HG03196 (cell line): ENCODE measurements around the gene SEC61A1.

Experiments
- ATAC-seq: cut with Tn5 transposase; IDR thresholded peaks from one replicate; pipeline ENCODE4 v1.9.1; 2021; ENCODE audit not compliant: unreplicated experiment

The SEC61A1 gene

DNA sequence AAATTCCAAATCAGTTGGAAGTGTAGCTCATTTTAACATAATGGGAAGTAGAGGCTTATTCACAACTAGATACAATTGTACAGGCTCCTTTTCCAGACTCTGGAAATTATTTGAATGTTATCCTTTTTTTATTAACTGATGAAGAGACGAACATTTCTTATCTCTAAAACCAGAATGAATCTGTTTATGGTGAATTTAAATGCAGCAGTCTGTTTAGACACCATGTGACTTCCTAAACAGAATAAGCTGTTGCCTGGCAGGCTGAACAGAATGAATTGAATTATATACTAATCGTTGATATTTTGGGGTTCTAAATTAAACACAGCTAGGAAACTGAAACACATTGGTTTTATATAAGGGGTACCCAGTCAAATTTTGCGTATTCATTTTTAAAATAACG, 4.0 kb downstream of the SEC61A1 start:
- ATAC-seq, result no peak

DNA sequence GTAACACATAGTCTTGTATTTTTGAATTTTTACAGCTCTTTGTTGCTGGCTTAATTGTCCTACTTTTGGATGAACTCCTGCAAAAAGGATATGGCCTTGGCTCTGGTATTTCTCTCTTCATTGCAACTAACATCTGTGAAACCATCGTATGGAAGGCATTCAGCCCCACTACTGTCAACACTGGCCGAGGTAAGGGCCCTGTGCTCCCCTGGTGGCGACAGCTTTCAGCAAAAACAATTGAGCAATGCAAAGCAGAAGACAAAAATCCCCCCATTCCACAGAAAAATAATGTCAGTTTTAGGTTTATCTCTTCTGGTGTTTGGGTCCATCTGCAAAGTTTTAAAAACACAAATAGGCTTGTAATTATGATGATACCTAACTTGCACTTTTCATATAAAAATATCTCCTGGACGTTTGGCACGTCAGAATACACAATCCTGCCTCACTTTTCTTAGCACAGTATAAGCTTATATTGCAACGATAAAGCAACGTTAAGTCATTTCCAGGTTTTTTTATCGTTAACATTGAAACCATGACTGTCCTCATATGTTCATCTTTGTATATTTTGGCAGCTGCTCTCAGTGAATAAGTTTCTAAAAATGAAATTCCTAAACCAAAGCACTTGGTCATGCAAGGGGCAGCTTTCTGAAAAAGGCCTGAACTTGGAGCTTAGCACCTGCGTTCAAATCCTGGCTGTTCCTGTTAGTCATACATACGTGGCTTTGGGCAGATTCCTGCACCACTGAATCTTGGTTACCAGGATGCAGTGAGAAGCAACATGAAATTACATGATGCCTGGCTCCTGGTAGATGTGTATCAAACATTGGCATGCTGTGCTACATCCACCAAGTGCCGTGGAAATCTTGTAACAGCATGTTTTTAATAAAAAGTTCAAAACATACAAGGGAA, 8.5 kb downstream of the SEC61A1 start:
- ATAC-seq, result no peak

DNA sequence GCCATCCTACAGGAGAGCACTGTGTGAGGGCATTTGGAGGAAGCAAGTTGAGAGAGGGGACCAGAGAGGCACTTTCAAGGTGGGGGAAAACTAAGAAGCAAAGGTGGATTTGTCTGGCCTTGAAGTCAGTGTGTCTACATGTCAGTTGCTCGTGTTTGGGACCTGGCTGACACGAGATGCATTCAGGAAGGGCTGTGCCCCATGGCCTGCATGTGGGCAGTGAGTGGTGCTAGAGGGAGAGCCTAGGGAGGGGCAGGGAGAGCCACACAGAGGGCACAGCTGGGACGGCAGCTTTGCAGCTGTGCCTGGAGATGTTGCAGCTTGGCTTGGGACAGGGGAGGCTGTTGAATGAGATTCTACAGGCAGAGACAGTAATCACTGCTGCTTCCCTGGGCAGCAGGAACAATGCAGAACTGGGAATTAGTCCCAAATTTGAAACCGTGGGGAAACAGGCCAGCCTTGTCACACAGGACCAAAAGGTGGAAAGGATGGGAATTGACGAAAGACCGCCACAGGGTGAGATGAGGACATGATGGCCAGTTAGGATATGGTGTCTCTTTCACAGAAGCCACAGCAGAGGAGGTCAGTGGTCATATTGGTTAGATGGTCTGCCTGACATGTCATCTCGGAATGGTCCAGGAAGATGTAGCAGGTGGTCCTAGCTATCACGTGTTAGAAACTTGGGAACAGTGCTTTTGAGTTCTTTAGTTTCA, 10.0 kb downstream of the SEC61A1 start:
- no peak for ATAC-seq

DNA sequence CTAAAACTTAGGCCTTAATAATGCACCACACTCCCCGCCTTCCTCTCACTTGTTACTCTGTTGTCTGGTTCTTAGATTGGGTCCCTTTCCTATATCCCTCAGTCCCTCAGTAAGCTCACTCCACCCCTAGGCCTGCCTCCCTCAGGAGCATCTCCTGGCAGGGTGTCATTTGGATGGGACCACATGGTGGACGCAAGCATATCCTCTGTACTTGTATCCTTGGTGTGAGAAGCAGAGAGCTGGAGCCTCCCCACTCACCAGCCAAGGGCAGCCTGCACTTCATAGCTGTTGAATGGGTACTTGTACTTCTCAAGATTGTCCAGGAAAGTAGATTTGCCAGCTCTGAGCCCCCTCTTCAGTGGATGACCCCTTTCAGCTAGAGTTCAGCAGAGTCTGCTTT, 11.6 kb downstream of the SEC61A1 start:
- no peak for ATAC-seq

DNA sequence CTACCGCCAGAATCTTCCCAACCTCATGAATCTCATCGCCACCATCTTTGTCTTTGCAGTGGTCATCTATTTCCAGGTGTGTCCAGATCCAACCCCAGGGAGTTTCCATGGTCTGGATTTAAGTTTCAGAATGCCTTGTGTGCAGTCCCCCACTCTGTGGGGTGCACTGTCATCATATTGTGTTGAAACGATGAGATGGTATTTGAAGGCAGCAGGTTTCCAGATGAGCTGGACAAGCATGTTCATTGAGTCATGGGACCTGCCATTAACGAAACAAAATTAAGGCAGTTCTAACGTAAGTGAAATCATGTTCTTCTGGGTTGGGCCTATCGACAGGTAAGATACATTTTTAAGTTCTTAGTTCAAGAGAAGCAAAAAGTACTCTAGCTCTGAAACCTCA, 12.7 kb downstream of the SEC61A1 start:
- ATAC-seq, result no peak

DNA sequence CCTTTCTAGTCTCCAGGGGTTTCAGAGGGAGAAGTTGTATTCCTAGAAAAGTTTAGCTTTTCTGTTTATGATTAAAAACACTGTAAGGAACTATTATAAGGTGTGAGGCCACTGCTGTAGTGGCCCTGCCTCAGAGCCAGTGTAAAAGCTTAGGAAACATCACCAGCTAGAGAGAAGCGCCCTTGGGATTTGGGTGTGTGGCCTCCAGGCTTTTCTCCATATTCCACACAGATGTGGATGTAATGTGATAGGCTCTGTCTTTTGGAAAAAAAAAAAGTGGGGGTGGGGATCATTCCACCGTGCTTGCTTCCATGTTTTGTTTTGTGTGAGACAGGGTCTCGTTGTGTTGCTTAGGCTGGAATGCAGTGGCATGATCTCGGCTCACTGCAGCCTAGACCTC, 13.9 kb downstream of the SEC61A1 start:
- ATAC-seq, result no peak

DNA sequence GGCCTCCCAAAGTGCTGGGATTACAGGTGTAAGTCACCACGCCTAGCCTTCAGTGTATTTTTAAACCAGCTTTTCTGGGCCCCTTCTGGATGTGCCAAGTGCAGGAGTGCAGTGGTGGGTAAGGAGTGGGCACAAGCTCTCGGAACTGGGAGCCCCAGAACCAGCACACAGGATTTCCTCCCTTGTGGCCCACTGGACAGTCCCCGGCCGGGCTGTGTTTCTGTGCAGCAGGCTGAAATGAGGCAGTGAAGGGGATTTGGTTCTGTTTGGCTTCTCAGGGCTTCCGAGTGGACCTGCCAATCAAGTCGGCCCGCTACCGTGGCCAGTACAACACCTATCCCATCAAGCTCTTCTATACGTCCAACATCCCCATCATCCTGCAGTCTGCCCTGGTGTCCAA, 14.4 kb downstream of the SEC61A1 start:
- ATAC-seq, result no peak

DNA sequence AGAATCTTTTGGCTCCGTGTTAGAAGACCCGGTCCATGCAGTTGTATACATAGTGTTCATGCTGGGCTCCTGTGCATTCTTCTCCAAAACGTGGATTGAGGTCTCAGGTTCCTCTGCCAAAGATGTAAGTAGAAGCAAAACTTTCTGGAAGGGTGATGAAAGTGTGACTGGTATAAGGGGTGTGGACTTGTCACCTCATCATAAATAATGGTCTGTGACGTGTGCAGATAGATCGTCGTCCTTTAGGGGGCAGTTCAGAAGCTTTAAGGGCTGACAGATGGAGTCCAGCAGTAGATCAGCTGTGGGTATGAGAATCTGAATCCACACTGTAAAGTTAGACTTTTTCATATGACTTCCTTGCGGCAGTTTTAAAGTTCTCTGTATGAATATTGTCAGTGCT, 15.3 kb downstream of the SEC61A1 start:
- ATAC-seq, result no peak

DNA sequence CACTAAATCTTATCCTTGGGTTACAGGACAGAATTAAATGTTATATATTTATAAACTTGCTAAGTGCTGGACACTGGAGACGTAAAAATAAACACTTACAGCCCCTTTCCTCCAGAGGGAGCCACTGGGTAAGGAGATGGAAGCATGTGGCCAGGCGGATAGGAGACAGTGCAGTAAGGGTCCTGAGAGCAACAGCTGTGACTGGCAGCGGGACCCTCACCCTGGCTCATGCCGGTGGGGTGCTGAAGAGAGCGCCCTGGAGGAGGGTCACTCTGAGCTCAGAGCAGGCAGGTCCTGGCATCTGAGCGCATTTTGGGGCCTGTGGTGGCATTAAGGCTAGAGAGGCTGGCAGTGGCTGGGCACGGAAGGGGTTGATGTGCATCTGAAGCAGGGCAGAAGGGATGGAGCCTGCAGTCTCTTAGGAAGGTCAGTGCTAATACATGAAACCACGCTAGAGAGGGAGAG, 16.0 kb downstream of the SEC61A1 start:
- ATAC-seq, result no peak

DNA sequence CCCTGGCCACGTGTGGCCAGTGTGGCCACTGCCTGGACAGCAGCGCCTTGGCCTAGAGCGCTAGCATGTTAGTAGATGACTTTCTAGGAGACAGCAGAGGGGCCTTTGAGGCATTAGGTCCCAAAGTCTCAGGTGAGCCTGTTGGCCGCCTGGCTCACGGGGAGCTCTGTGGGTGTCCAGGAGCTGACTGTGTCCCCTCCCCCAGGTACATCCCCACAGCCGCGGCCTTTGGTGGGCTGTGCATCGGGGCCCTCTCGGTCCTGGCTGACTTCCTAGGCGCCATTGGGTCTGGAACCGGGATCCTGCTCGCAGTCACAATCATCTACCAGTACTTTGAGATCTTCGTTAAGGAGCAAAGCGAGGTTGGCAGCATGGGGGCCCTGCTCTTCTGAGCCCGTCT, 17.0 kb downstream of the SEC61A1 start:
- ATAC-seq, result no peak

DNA sequence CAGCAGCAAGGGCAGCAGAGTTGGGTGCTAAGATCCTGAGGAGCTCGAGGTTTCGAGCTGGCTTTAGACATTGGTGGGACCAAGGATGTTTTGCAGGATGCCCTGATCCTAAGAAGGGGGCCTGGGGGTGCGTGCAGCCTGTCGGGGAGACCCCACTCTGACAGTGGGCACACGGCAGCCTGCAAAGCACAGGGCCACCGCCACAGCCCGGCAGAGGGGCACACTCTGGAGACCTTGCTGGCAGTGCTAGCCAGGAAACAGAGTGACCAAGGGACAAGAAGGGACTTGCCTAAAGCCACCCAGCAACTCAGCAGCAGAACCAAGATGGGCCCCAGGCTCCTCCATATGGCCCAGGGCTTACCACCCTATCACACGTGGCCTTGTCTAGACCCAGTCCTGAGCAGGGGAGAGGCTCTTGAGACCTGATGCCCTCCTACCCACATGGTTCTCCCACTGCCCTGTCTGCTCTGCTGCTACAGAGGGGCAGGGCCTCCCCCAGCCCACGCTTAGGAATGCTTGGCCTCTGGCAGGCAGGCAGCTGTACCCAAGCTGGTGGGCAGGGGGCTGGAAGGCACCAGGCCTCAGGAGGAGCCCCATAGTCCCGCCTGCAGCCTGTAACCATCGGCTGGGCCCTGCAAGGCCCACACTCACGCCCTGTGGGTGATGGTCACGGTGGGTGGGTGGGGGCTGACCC, 18.8 kb downstream of the SEC61A1 start:
- no peak for ATAC-seq

DNA sequence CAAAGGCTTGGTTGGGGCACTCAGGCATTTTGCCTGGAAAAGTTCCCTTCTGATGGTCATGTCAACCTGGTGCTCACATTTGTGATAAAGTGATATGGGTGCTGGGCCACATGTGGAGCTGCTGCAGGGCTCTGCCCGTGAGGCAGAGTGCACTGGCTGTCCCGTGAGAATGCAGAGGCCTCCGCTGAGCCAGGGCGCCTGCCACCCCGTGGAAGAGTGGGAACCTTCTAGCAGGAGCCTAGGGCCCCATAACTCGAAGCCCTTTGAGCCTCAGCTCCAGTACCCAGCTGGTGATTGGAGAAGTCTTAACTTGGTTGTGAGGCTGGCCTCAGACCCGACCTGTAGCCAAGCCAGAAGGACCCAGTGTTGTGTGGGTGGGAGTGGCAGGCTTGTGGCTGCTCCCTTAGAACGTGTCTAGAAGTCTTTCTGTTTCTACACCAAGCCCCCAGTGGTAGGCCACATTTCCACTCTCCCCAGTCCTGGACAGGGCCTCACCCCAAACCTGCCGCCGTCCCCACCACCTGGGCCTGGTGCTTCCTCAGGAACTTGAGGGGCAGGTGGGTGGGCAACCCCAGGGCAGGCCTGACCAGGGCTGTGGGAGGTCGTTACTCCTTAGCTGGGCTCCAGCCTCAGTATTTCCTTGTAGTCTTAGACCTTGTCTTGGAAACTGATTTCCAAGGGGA, 19.7 kb downstream of the SEC61A1 start:
- no peak for ATAC-seq

DNA sequence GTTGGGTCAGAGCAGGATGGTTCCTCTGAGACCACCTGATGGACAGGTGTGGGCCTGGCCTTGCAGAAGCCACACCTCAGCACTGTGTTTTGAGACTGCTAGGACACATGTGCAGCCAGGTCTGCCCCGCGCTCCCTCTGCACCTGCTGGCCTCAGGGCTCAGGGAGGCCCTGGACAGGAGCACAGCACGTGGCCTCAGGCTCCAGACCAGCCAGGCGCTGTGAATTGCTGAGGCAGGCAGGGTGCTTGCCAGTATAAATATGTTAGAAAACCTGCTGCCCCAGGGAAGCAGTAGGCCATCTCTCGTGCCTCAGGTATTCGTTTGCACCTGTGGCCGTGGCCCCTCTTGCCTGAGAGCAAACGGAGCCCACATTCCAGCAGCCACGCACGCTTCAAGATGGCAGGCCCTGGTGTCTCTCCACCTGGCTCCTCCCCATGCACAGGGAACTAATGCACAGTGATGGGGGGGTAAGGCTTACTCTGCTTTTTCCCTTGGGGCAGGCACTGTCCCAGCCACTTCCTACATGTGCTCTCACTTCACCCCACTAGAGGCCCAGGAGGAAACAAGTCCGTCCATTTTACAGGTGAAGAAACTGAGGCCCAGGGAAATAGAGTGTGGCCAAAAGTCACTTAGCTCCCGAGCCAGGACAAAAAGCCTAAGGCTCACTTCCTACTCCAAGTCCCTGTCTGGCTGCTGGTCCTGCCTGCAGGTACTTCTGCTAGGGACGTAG, 20.4 kb downstream of the SEC61A1 start:
- ATAC-seq, result no peak

DNA sequence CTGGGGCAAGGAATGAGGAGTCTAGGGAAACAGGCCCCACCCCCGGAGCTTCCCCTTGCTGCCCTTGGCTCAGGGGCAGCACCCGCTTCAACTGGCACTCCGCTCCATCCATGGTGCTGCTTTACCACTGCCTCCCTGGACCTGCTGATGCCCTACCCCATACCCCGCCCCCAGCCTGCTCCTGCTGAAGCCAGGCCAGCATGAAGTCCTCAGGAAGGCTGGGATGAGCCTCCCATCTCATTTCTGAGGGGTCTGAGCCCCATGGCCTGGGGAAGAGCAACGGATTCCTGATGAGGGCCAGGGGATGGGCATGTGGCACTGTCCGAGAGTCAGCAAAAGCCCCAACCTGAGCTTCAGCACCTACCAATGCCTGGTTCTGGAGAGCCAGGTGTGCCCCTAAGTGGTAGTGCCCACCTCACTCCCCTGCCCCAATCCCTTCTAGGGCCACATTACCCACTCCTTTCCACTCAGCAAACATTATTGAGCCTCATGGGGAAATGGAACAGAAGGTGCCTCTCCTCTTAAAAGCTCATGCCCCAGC, 21.0 kb downstream of the SEC61A1 start:
- no peak for ATAC-seq

DNA sequence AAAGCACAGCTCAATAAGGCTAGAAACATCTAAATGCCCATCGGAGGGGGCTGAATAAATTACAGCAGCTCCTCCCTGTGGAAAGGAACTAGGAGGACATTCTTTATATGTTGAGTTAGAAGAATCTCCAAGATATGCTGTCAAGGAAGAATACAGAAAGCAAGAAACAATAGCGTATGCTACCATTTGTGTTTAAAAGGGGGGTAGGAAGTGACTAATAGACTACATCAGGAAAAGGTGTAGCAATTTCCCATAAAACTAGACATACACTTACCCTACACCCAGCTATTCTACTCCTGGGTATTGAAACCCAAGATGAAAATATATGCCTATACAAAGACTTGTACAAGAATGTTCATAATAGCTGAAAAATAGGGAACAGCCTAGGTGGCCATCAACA, 21.6 kb downstream of the SEC61A1 start:
- ATAC-seq, result no peak

DNA sequence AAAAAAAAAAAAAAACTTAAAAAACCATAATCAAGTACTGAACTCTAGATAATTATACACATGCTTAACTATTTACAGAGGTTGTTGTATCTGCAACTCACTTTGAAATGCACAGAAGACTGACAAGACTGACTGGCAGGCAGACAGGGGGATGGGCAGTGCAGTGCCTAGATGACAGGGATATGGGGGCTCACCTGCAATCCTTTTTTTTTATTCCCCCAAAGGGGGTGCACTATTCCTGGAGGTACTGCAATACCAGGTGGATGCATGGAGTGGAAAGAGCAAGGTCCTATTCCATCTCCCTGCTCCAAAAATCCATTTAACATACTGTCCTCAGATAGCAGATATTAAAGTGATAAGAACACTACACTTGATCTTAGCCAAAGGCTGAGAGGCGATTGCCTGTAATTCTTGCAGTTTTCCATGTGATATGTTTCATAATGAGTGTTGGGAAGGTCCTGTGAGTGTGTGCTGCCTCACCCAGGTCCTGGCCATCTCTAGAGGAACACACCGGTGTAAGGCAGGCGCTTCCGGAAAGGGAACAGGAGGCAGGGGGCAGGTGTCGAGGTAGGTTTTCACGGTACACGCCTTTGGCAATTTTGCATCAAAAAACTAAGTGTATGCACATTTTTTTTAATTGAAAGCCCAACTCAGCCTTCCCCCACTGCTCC, 22.7 kb downstream of the SEC61A1 start:
- ATAC-seq, result no peak

DNA sequence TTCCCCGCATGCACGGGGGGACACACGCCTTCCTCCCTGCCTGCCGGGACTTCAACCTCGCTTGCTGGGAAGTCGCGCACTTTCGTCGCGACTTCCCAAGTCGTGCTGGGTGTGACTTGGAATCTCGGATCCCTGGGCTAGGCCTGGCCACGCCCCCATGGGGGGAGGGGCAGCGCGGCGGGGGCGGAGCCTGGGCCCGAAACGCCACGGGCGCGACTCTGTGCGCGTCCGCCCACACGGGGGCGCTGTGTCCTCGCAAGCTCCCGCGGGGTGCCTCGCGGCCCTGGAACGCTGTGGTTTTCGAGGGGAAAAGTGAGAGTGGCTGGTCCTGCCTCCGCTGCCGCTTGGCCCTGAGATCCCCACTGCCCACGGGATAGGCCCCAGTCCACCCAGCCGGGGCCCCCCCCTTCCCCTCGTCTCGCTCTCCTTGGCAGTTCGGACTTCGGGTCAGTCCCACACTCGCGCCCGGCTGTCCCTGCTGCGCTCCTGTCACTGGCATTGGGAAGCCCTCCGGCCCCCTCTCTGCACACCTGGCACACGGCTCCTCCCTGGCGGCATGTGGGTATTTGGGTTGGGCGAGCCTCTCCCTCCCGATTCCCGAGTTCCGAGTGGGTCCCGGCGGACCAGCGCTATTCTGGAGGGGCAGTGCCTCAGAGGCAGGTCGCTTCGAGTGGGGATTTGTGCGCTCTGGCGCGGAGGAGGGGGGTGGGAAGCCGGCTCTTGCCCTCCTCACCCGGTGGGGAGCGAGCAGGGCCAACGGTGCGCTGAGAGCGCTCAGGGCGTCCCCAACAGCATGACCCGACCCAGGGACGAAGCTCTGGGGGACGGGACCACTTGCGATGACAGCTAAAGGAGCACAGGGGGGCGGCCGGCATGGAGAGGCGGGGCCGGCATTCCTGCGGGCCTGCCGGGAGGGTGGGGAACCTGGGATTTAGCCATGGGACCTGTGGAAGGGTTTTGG, 23.6 kb downstream of the SEC61A1 start:
- no peak for ATAC-seq

DNA sequence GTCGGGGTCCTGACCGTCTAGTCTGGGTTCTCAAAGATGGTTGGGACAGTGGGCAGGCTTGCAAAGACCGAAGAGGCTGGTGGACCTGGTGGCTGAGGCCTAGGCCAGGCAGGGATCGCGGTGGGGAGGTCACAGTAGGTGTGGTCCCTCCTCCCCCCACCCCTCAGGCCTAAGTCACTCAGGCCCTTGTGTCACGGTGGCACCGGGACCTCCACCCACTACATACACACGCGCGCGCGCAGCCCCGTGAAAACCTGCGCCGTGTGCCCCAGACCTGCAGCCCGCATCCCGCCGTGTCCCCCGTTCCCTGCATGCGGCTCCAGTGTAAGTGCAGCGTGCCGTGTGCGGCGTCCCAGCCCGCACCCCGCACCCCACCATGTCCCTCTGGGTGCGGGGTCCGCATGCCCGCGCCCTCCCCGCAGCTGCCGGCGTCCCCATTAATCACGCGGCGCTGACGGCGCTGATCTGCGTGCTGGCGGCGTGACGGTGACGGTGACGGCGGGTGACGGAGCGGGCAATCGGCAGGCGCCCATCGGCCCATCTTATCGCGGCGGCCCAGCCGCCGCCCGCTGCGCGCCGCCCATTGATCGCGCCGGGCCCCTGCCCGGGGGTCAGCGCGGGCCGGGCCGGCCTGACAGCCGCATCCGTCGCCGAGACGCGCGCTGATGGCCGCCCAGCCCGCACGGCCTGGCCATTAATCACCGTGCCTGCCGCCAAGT, 24.4 kb downstream of the SEC61A1 start:
- no peak for ATAC-seq
